ENCODE data around the gene RBBP9.
"Not testable (repeated sequence)": the region's sequence is repeated elsewhere in the genome, so short reads cannot be mapped to it uniquely, and the experiment has no call there.

The RBBP9 gene

GRCh38 chr20:18504479-18505060 lies 7.5 kb upstream of the RBBP9 start:
- DNase-seq: peak in 26 of 51 donors; percentile 3 to 50 (median 14)

GRCh38 chr20:18501672-18502071 lies 4.6 kb upstream of the RBBP9 start:
- not testable (repeated sequence) for DNase-seq

GRCh38 chr20:18497603-18498002 lies 578 bp upstream of the RBBP9 start:
- no peak for DNase-seq

GRCh38 chr20:18496042-18496441 lies 983 bp downstream of the RBBP9 start:
- DNase-seq: peak in 1 of 51 donors; percentile 10

- DNase-seq: no peak
These were observed 8.7 kb downstream of the RBBP9 start for GRCh38 chr20:18488301-18488700.

- no peak for DNase-seq
These were observed 15.4 kb downstream of the RBBP9 start for GRCh38 chr20:18481596-18481995.

- no peak for DNase-seq
These were observed 19.2 kb downstream of the RBBP9 start for GRCh38 chr20:18477821-18478220.

GRCh38 chr20:18477218-18477617 lies 19.8 kb downstream of the RBBP9 start:
- no peak for DNase-seq

GRCh38 chr20:18466894-18467730 lies 29.9 kb downstream of the RBBP9 start, which contains the start of the genes DZANK1 and POLR3F:
DZANK1 (minus strand) TSS chr20:18467030; CDS start chr20:18465358, 1,672 bp downstream.
POLR3F (plus strand) TSS chr20:18467390; CDS start chr20:18467507, 117 bp downstream.
- DNase-seq: peak; percentile 82 to 98 (median 94)

GRCh38 chr20:18466574-18466893 lies 30.5 kb downstream of the RBBP9 start:
- peak in 2 of 51 donors; percentile 83 to 89 for DNase-seq

- DNase-seq: no peak
These were observed 31.4 kb downstream of the RBBP9 start for GRCh38 chr20:18465536-18466200.

GRCh38 chr20:18456600-18456999 lies 40.4 kb downstream of the RBBP9 start:
- no peak for DNase-seq

GRCh38 chr20:18443886-18444285 lies 53.1 kb downstream of the RBBP9 start:
- no peak for DNase-seq

- no peak for DNase-seq
These were observed 56.6 kb downstream of the RBBP9 start for GRCh38 chr20:18440403-18440802.

GRCh38 chr20:18436847-18437246 lies 60.2 kb downstream of the RBBP9 start:
- DNase-seq: no peak

Measured in hypothalamus (tissue), 51 donors.